Measurements from ENCODE around the gene RNF157. TPM values are rescaled to one million over a fixed set of nuclear protein-coding genes. Genes with fewer than 3 reads are reported as not detected.

The RNF157 gene
- total and polyA plus RNA-seq, 10 of the 15 experiments (the other 5 are each of a cell fraction or from before 2014, with no cell fraction given) = 1.4 to 15.9 (median 9.6) TPM

DNA sequence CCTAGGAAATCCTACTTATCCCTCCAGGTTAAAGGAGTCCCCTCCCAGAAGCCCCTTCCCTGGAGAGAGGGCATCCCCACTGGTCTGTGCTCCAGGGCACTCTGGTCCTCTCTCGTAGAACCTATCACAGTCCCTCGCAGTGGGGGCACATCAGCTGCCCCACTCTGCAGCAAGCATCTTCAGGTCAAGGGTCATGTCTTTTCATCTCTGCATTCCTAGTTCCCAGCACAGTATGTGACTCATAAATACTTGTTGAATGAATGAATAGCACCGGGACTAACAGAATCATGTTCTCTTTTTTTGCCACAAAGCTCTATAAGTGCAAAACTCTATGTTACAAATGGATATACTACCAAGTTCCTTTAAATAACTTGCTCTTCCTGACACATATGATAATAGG lies 36.0 kb downstream of the RNF157 start:
- no peak overlapping the region for H3K4me3 ChIP-seq
- ATAC-seq (no peak), FAIRE-seq (no peak), DNase-seq (ENCODE audit: low read depth, low spot score) (no peak)
- no peaks in the 10 kb centered on the region for H3K36me3 ChIP-seq (ENCODE audit: control insufficient read depth in 2 of 2, insufficient read depth in 2 of 2, low read length in 1 of 2)
- no TSS peak for BruUV-seq (replicated peaks)
- H3K27me3 ChIP-seq (replicated peaks in 1 of 2; ENCODE audit: control insufficient read depth in 2 of 2, insufficient read depth in 2 of 2, low read length in 1 of 2) = no peaks in the 10 kb centered on the region
- no peak overlapping the region for H3K9ac ChIP-seq (ENCODE audit: control insufficient read depth, insufficient read depth, low read length)
- WGBS (ENCODE audit: insufficient coverage, insufficient replicate concordance, low lambda C conversion rate, missing lambda C conversion rate) = 68% methylated on average over 3 of the region's 3 CpGs
- H3K27ac ChIP-seq (ENCODE audit: control insufficient read depth, insufficient read depth) = no peak overlapping the region
- intact Hi-C loops (cut with micrococcal nuclease; ENCODE audit: unreplicated experiment) = no loop called here
- H3K9me3 ChIP-seq (replicated peaks; ENCODE audit: control insufficient read depth, insufficient read depth, low read length) = no peaks in the 10 kb centered on the region
- CTCF ChIA-PET = interaction anchor here (0.7 kb wide), 2 partner anchors 12 to 42 kb away, joined by 3 read pairs; no protein-coding TSS in a partner anchor
- TF ChIP-seq HDAC2 (IDR thresholded peaks at IDR 0.05) (no peak), TCF3 (IDR thresholded peaks at IDR 0.05; ENCODE audit: borderline replicate concordance, insufficient read depth, low read depth, low read length) (no peak), GATAD2B (conservative IDR thresholded peaks at IDR 0.05; ENCODE audit: low read depth) (no peak), CREB1 (IDR thresholded peaks at IDR 0.05; ENCODE audit: low read depth) (no peak), POLR2A (IDR thresholded peaks at IDR 0.05; ENCODE audit: low read depth, low read length) (no peak), PAX5 (IDR thresholded peaks at IDR 0.05; ENCODE audit: borderline replicate concordance, low read depth, low read length) (no peak), FOXK2 (IDR thresholded peaks at IDR 0.05) (no peak), CBFB (IDR thresholded peaks at IDR 0.05; ENCODE audit: low read depth) (no peak)
- TF ChIP-seq, protein P1, sequence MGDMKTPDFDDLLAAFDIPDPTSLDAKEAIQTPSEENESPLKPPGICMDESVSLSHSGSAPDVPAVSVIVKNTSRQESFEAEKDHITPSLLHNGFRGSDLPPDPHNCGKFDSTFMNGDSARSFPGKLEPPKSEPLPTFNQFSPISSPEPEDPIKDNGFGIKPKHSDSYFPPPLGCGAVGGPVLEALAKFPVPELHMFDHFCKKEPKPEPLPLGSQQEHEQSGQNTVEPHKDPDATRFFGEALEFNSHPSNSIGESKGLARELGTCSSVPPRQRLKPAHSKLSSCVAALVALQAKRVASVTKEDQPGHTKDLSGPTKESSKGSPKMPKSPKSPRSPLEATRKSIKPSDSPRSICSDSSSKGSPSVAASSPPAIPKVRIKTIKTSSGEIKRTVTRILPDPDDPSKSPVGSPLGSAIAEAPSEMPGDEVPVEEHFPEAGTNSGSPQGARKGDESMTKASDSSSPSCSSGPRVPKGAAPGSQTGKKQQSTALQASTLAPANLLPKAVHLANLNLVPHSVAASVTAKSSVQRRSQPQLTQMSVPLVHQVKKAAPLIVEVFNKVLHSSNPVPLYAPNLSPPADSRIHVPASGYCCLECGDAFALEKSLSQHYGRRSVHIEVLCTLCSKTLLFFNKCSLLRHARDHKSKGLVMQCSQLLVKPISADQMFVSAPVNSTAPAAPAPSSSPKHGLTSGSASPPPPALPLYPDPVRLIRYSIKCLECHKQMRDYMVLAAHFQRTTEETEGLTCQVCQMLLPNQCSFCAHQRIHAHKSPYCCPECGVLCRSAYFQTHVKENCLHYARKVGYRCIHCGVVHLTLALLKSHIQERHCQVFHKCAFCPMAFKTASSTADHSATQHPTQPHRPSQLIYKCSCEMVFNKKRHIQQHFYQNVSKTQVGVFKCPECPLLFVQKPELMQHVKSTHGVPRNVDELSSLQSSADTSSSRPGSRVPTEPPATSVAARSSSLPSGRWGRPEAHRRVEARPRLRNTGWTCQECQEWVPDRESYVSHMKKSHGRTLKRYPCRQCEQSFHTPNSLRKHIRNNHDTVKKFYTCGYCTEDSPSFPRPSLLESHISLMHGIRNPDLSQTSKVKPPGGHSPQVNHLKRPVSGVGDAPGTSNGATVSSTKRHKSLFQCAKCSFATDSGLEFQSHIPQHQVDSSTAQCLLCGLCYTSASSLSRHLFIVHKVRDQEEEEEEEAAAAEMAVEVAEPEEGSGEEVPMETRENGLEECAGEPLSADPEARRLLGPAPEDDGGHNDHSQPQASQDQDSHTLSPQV (IDR thresholded peaks at IDR 0.05) = no peak
- TF ChIP-seq, protein P2, sequence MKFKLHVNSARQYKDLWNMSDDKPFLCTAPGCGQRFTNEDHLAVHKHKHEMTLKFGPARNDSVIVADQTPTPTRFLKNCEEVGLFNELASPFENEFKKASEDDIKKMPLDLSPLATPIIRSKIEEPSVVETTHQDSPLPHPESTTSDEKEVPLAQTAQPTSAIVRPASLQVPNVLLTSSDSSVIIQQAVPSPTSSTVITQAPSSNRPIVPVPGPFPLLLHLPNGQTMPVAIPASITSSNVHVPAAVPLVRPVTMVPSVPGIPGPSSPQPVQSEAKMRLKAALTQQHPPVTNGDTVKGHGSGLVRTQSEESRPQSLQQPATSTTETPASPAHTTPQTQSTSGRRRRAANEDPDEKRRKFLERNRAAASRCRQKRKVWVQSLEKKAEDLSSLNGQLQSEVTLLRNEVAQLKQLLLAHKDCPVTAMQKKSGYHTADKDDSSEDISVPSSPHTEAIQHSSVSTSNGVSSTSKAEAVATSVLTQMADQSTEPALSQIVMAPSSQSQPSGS (IDR thresholded peaks at IDR 0.05; ENCODE audit: low read length) = no peak
- TF ChIP-seq, protein P3, sequence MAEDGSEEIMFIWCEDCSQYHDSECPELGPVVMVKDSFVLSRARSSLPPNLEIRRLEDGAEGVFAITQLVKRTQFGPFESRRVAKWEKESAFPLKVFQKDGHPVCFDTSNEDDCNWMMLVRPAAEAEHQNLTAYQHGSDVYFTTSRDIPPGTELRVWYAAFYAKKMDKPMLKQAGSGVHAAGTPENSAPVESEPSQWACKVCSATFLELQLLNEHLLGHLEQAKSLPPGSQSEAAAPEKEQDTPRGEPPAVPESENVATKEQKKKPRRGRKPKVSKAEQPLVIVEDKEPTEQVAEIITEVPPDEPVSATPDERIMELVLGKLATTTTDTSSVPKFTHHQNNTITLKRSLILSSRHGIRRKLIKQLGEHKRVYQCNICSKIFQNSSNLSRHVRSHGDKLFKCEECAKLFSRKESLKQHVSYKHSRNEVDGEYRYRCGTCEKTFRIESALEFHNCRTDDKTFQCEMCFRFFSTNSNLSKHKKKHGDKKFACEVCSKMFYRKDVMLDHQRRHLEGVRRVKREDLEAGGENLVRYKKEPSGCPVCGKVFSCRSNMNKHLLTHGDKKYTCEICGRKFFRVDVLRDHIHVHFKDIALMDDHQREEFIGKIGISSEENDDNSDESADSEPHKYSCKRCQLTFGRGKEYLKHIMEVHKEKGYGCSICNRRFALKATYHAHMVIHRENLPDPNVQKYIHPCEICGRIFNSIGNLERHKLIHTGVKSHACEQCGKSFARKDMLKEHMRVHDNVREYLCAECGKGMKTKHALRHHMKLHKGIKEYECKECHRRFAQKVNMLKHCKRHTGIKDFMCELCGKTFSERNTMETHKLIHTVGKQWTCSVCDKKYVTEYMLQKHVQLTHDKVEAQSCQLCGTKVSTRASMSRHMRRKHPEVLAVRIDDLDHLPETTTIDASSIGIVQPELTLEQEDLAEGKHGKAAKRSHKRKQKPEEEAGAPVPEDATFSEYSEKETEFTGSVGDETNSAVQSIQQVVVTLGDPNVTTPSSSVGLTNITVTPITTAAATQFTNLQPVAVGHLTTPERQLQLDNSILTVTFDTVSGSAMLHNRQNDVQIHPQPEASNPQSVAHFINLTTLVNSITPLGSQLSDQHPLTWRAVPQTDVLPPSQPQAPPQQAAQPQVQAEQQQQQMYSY (CRISPR knock-in tag; IDR thresholded peaks at IDR 0.05) = no peak
- H3K79me2 ChIP-seq (ENCODE audit: control insufficient read depth, insufficient read depth, low read length) = no peaks in the 10 kb centered on the region
- no peak overlapping the region for H2AFZ ChIP-seq (ENCODE audit: control insufficient read depth, low read depth, low read length)
- RAD21 ChIA-PET (ENCODE audit: unreplicated experiment) = no interaction called here
- in situ Hi-C loops (cut with MboI) = no loop called here
- SMC1A ChIA-PET (ENCODE audit: uncharacterized antibody, unreplicated experiment) = interaction anchor here (1.3 kb wide), 2 partner anchors 8 to 34 kb away, joined by 4 read pairs; no protein-coding TSS in a partner anchor
- H4K20me1 ChIP-seq (ENCODE audit: control insufficient read depth, insufficient read depth) = no peaks in the 10 kb centered on the region
- peaks cover 14% of the 10 kb centered on the region for H3K4me1 ChIP-seq (ENCODE audit: control insufficient read depth, insufficient read depth, low read length)
- H3K4me2 ChIP-seq (ENCODE audit: control insufficient read depth, insufficient read depth) = no peak overlapping the region
- POLR2A ChIA-PET = interaction anchor here (0.7 kb wide), 4 partner anchors 12 to 166 kb away, joined by 3 to 6 read pairs (median 4); no protein-coding TSS in a partner anchor

Data from GM12878 (cell line).